HEK293T (cell line): ENCODE data around the gene PPP1R15B.
A peak's percentile ranks its signal among the peaks of the same experiment; 100 is the strongest.

Source experiments
- CTCF ChIA-PET: fragments of 350-600 bp; formaldehyde crosslinking; extraction: SDS; loops from one replicate; lab custom pipeline; 2021; ENCODE audit warnings: antibody characterized with exemption, inconsistent platforms; lab: Yijun Ruan, JAX
- POLR2A ChIA-PET: fragments of 350-600 bp; formaldehyde crosslinking; extraction: SDS; loops from one replicate; lab custom pipeline; 2020; ENCODE audit warnings: antibody characterized with exemption, inconsistent platforms; lab: Yijun Ruan, JAX
- DNase-seq: peaks from one replicate; pipeline ENCODE4 v3.0.0; 2012; ENCODE audit warnings: mixed read lengths; ENCODE audit errors: extremely low spot score
- ARNT ChIP-seq: fragments of 450-650 bp; IDR thresholded peaks from 2 replicates; pipeline ENCODE4 v1.6.1; 2017; ENCODE audit warnings: mild to moderate bottlenecking
- BHLHE40 ChIP-seq: fragments of 450-650 bp; IDR thresholded peaks from 2 replicates; pipeline ENCODE4 v1.6.1; 2016; ENCODE audit warnings: mild to moderate bottlenecking, moderate library complexity, borderline replicate concordance
- CTBP1 ChIP-seq: fragments of 450-650 bp; IDR thresholded peaks from 2 replicates; pipeline ENCODE4 v1.6.1; 2016; ENCODE audit warnings: borderline replicate concordance
- ELF4 ChIP-seq: fragments of 450-650 bp; IDR thresholded peaks from 2 replicates; pipeline ENCODE4 v1.6.1; 2017; ENCODE audit warnings: antibody characterized with exemption
- FOXA1 ChIP-seq: fragments of 450-650 bp; IDR thresholded peaks from 2 replicates; pipeline ENCODE4 v1.6.1; 2016; ENCODE audit warnings: mild to moderate bottlenecking
- FOXK2 ChIP-seq: fragments of 450-650 bp; IDR thresholded peaks from 2 replicates; pipeline ENCODE4 v1.6.1; 2016; ENCODE audit warnings: mild to moderate bottlenecking
- FOXM1 ChIP-seq: fragments of 450-650 bp; IDR thresholded peaks from 2 replicates; pipeline ENCODE4 v1.6.1; 2017; ENCODE audit warnings: mild to moderate bottlenecking, borderline replicate concordance
- HDGF ChIP-seq: fragments of 450-650 bp; IDR thresholded peaks from 2 replicates; pipeline ENCODE4 v1.6.1; 2017; ENCODE audit warnings: antibody characterized with exemption, borderline replicate concordance
- L3MBTL2 ChIP-seq: fragments of 450-650 bp; conservative IDR thresholded peaks from 2 replicates; pipeline ENCODE4 v1.6.1; 2016; ENCODE audit warnings: mild to moderate bottlenecking
- LEF1 ChIP-seq: fragments of 450-650 bp; IDR thresholded peaks from 2 replicates; pipeline ENCODE4 v1.6.1; 2017; ENCODE audit warnings: mild to moderate bottlenecking, borderline replicate concordance
- NFRKB ChIP-seq: fragments of 450-650 bp; IDR thresholded peaks from 2 replicates; pipeline ENCODE4 v1.6.1; 2016; ENCODE audit warnings: mild to moderate bottlenecking, moderate library complexity
- PKNOX1 ChIP-seq: fragments of 450-650 bp; IDR thresholded peaks from 2 replicates; pipeline ENCODE4 v1.6.1; 2016
- SP1 ChIP-seq: fragments of 450-650 bp; IDR thresholded peaks from 2 replicates; pipeline ENCODE4 v1.6.1; 2017
- SUZ12 ChIP-seq: fragments of 450-650 bp; IDR thresholded peaks from 2 replicates; pipeline ENCODE4 v1.6.1; 2016; ENCODE audit warnings: mild to moderate bottlenecking
- TARDBP ChIP-seq: fragments of 450-650 bp; IDR thresholded peaks from 2 replicates; pipeline ENCODE4 v1.6.1; 2016
- ZNF384 ChIP-seq: fragments of 450-650 bp; IDR thresholded peaks from 2 replicates; pipeline ENCODE4 v1.6.1; 2016

PPP1R15B gene

DNA sequence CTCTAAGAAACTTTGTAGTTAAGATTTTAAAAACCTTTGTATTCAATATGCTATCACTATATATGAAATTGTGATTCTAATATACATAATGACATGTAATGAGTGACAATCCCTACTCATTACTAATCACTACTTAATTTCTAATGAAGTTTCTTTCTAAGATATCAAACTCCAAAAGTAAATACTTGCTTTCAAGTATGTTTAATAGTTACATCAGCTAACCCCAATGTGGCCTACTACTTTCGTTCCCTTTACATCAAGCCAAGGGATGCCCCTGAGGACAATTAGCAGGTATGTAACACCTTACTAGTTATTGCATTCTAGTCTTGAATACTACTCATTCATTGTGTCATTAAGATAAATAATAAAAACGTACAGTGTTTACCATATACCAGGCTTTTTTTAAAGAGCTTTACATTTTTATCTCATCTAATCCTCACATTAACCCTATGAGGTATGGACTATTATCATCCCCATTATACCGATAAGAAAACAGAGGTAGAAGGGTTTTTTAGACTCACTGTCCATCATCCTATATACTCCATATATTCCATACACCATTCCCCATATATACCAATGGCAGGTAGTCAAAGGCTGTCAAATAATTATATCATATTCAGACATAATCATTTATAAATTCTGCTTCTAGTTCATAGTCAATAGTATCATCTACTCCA is 4.2 kb downstream of the PPP1R15B start:
- POLR2A ChIA-PET, result no interaction called here
- CTCF ChIA-PET, result interaction anchor here (1.3 to 3.3 kb wide), 2 partner anchors 9 to 245 kb away, joined by 3 to 22 read pairs; no protein-coding TSS in a partner anchor
- DNase-seq, result no peak
- TF ChIP-seq FOXK2 (no peak), PKNOX1 (peak; percentile 43; the same call in 1 of the 2 replicates)

DNA sequence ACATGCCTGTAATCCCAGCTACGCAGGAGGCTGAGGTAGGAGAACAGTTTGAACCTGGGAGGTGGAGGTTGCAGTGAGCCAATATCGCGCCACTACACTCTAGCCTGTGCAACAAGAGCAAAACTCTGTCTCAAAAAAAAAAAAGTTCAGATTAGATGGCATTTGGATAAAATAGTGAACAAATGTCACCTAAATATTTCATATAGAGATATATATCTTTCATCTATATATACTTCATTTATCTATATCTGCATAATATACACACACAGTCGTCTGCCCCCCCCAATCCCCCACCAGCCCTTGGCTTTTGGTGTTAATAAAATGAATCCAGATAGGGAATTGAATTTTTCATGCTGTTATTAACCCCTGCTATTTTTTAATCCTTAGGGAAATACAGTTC is 5.0 kb downstream of the PPP1R15B start:
- TF ChIP-seq BHLHE40, result no peak
- 0 out of 2 replicates have a peak, but pooled peaks have one; percentile 4 for TF ChIP-seq ZNF384
- TF ChIP-seq PKNOX1, result no peak
- TF ChIP-seq LEF1, result no peak
- TF ChIP-seq L3MBTL2, result no peak
- TF ChIP-seq NFRKB, result no peak
- ChIA-PET POLR2A (no interaction called here), CTCF (interaction anchor here (3.3 kb wide), 1 partner anchor 8 kb away, joined by 22 read pairs; no protein-coding TSS in a partner anchor)
- no peak for DNase-seq

DNA sequence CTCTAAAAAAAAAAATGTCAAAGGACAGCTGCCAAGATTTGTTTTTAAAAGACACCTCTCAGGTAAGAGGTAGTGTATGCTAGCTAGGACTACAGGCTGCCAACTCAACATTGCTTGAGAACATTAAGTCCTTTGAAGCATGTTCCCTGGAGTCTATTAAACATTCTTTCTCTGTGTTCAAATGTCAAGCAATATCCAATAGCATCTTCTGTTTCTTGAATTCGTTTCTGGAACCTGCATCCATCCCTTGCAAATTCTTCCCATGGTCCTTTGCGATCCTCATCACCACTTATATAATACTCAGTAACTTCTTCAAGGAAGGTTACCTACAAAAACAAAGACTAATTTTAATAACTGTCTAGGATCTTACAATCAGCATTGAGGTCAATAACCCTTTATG is 5.6 kb downstream of the PPP1R15B start:
- no peak for DNase-seq
- no peak for TF ChIP-seq SP1
- no peak for TF ChIP-seq PKNOX1
- TF ChIP-seq BHLHE40, result no peak
- no peak for TF ChIP-seq ARNT
- no peak for TF ChIP-seq NFRKB
- TF ChIP-seq ELF4, result no peak
- no peak for TF ChIP-seq ZNF384
- no peak for TF ChIP-seq LEF1
- TF ChIP-seq HDGF, result no peak
- TF ChIP-seq FOXM1, result no peak
- no peak for TF ChIP-seq FOXK2
- TF ChIP-seq TARDBP, result no peak
- TF ChIP-seq CTBP1, result no peak
- ChIA-PET CTCF (interaction anchor here (0.6 kb wide), 2 partner anchors 322 to 864 kb away, joined by 3 read pairs; no protein-coding TSS in a partner anchor), POLR2A (no interaction called here)

DNA sequence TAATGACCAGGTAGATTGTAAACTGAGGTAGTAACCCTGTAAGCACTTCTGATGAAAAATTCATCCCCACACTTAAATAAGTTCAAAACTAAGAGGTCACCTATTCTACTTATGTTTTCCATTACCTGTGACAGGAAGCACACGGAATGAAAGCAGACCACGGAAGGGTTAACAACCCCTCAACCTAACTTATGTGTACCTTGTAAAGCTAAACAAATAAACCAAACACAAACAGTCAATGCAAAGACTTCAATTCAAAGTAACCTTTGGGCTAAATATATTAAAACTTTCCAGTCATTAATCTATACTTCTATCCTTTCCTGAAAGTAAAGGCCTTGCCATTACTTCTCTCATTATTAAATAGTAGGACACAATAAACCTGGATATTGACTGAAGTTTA is 7.0 kb downstream of the PPP1R15B start:
- DNase-seq, result no peak
- CTCF ChIA-PET, result no interaction called here
- no peak for TF ChIP-seq FOXM1
- POLR2A ChIA-PET, result no interaction called here

DNA sequence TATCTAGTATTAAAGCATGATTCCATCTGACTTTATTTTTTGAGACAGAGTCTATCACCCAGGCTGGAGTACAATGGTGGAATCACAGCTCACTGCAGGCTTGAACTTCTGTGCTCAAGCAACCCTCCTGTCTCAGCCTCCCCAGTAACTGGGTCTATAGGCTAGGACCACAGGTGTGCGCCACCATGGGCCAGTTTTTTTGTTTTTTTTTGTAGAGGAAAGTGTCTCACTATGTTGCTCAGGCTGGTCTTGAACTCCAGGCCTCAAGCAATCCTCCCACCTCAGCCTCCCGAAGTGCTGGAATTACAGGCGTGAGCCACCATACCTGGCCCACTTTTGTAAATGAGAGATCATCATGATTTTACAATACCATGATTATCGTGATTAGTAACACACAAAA is 9.2 kb downstream of the PPP1R15B start:
- CTCF ChIA-PET, result no interaction called here
- TF ChIP-seq ARNT (no peak), ZNF384 (no peak), FOXK2 (no peak), BHLHE40 (no peak), NFRKB (no peak), TARDBP (no peak), PKNOX1 (no peak), L3MBTL2 (no peak), FOXM1 (no peak), SUZ12 (no peak), SP1 (no peak), HDGF (no peak)
- no peak for DNase-seq
- POLR2A ChIA-PET, result no interaction called here

- DNase-seq, result no peak
- CTCF ChIA-PET, result no interaction called here
- POLR2A ChIA-PET, result no interaction called here
- TF ChIP-seq FOXM1, result no peak
- no peak for TF ChIP-seq NFRKB
- TF ChIP-seq FOXK2, result no peak
- TF ChIP-seq FOXA1, result no peak
- TF ChIP-seq HDGF, result no peak
- no peak for TF ChIP-seq PKNOX1
- no peak for TF ChIP-seq ELF4
- TF ChIP-seq CTBP1, result no peak
- TF ChIP-seq ZNF384, result no peak
- TF ChIP-seq SP1, result no peak
- no peak for TF ChIP-seq SUZ12
- no peak for TF ChIP-seq BHLHE40
- TF ChIP-seq TARDBP, result no peak
Measured at GRCh38 chr1:204401730-204402129, 9.9 kb downstream of the PPP1R15B start.
